ENCODE results near the gene RPGRIP1L. TPM values are rescaled to one million over a fixed set of nuclear protein-coding genes. Genes with fewer than 3 reads are reported as not detected.
A peak's percentile ranks its signal among the peaks of the same experiment; 100 is the strongest.

Gene RPGRIP1L
- polyA plus RNA-seq, 2 of the 4 experiments (the other 2 are of a cell fraction), result 13.0 to 19.6 TPM

DNA sequence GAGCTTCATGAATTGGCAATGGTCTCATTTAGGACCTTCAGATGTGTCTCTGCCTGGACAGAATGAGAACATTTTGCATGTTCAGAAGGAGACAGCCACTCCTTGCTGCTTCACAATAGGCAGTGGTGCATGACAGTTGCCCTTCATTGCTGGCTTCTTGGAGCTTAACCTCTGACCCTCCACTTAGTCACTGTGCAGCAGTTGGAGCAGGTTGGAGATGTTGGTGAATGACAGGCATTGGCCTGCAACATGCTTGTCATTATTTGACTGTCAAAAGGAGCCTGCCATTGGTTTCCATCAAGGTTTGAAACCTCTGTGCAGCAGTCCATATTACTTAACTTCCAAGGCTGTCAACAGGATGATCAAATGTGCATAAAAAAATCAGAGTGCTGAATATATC, 23.0 kb upstream of the RPGRIP1L start:
- POLR2A ChIA-PET, result no interaction called here

DNA sequence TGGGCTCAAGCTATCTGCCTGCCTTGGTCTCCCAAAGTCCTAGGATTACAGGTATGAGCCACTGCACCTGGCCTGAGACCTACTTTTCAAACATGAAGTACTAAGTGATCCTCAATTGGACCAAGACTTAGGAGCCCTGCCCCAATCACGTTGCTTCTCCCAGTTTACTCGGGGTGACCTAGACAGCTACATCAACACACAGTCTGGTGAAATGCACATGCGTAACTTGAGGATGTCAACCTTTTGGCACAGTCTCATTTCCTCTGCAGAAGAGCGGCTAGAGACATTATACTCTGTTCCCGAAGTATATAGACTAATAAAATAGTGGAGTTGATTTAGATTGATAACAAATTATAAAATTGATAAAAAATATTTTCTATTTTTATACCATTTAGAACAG, 17.4 kb upstream of the RPGRIP1L start:
- no peak for ATAC-seq
- DNase-seq (ENCODE audit: low read depth in 1 of 2, low spot score in 1 of 2), result no peak
- no peak for FAIRE-seq
- ChIA-PET POLR2A (no interaction called here), CTCF (no interaction called here)
- WGBS (ENCODE audit: missing lambda C conversion rate), result 83% methylated on average over 5 of the region's 5 CpGs
- Histone ChIP-seq H3K4me1 (peaks cover 6% of the 10 kb centered on the region; the same call in 1 of the 3 replicates), H3K4me2 (no peak overlapping the region), H3K9me3 (no peaks in the 10 kb centered on the region), H3K4me3 (no peak overlapping the region), H3K27ac (no peak overlapping the region)
- TF ChIP-seq HOXA7 (CRISPR knock-in tag; IDR thresholded peaks at IDR 0.05) (no peak), CHD2 (IDR thresholded peaks at IDR 0.05; ENCODE audit: low read length, partially characterized antibody) (no peak), FOXS1 (CRISPR knock-in tag; IDR thresholded peaks at IDR 0.05) (no peak), ZC3H11A (IDR thresholded peaks at IDR 0.05) (no peak), TP53 (CRISPR knock-in tag; IDR thresholded peaks at IDR 0.05) (no peak), MYC (IDR thresholded peaks at IDR 0.05; ENCODE audit: borderline replicate concordance, low read length) (no peak), NR3C1 (IDR thresholded peaks at IDR 0.05) (no peak), KDM1A (IDR thresholded peaks at IDR 0.05; ENCODE audit: low read depth) (no peak)
- TF ChIP-seq, protein P1, sequence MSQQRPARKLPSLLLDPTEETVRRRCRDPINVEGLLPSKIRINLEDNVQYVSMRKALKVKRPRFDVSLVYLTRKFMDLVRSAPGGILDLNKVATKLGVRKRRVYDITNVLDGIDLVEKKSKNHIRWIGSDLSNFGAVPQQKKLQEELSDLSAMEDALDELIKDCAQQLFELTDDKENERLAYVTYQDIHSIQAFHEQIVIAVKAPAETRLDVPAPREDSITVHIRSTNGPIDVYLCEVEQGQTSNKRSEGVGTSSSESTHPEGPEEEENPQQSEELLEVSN (IDR thresholded peaks at IDR 0.05; ENCODE audit: borderline replicate concordance, low read depth), result no peak

More for the DNA sequence above, 23.0 kb upstream of the RPGRIP1L start:
- ATAC-seq (0 out of 6 replicates have a peak, but pooled peaks of 1 of the 2 experiments have one; percentile 30), FAIRE-seq (no peak), DNase-seq (ENCODE audit: low read depth in 1 of 2, low spot score in 1 of 2) (peak in 1 of 2 experiments; percentile 5)
- 0 out of 3 replicates have a peak overlapping the region, but pooled peaks have one; percentile 10 for H3K4me2 ChIP-seq
- CTCF ChIA-PET, result no interaction called here
- peaks cover 27% of the 10 kb centered on the region for H3K4me1 ChIP-seq
- no peaks in the 10 kb centered on the region for H3K9me3 ChIP-seq
- TF ChIP-seq RAD21 (conservative IDR thresholded peaks at IDR 0.05 in 1 of 2, IDR thresholded peaks at IDR 0.05 in 1 of 2) (no peak), EP300 (IDR thresholded peaks at IDR 0.05) (no peak)
- no peak overlapping the region for H3K27ac ChIP-seq
- no peak overlapping the region for H3K4me3 ChIP-seq

DNA sequence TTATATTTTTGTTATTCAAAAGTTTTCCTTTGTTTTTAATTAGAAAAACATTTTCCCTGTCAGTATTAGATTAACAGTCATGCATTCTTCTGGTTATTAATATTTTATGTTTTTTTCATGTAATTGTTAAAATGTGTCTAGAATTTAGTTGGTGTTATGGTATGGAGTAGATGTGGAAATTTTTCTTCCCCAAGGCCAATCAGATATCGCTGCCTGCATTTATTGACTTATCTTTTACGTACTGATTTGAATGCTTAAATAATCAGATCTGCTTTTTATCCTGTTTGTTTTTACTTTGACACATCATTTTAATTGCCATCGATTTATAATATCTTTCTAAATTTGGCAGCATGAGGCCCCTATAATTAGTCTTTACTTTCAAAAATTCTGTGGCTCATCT, 13.9 kb upstream of the RPGRIP1L start:
- Histone ChIP-seq H3K4me2 (no peak overlapping the region), H3K4me3 (no peak overlapping the region), H3K27ac (no peak overlapping the region), H3K9me3 (no peaks in the 10 kb centered on the region), H3K4me1 (peaks cover 9% of the 10 kb centered on the region; the same call in 1 of the 3 replicates)
- ChIA-PET CTCF (no interaction called here), POLR2A (no interaction called here)
- WGBS (ENCODE audit: missing lambda C conversion rate), result 88% methylated on average over 3 of the region's 3 CpGs
- TF ChIP-seq ZC3H11A (IDR thresholded peaks at IDR 0.05), result no peak
- no peak for TF ChIP-seq POLR2A (IDR thresholded peaks at IDR 0.05; ENCODE audit: low read length)
- TF ChIP-seq HOXA7 (CRISPR knock-in tag; IDR thresholded peaks at IDR 0.05), result no peak
- TF ChIP-seq EP300 (IDR thresholded peaks at IDR 0.05), result no peak
- TF ChIP-seq CHD2 (IDR thresholded peaks at IDR 0.05; ENCODE audit: low read length, partially characterized antibody), result no peak
- no peak for TF ChIP-seq POLR2AphosphoS2 (conservative IDR thresholded peaks at IDR 0.05; ENCODE audit: low read length)
- no peak for TF ChIP-seq TP53 (CRISPR knock-in tag; IDR thresholded peaks at IDR 0.05)
- TF ChIP-seq, protein P2, sequence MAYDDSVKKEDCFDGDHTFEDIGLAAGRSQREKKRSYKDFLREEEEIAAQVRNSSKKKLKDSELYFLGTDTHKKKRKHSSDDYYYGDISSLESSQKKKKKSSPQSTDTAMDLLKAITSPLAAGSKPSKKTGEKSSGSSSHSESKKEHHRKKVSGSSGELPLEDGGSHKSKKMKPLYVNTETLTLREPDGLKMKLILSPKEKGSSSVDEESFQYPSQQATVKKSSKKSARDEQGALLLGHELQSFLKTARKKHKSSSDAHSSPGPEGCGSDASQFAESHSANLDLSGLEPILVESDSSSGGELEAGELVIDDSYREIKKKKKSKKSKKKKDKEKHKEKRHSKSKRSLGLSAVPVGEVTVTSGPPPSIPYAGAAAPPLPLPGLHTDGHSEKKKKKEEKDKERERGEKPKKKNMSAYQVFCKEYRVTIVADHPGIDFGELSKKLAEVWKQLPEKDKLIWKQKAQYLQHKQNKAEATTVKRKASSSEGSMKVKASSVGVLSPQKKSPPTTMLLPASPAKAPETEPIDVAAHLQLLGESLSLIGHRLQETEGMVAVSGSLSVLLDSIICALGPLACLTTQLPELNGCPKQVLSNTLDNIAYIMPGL (CRISPR knock-in tag; IDR thresholded peaks at IDR 0.05; ENCODE audit: borderline replicate concordance), result no peak
- TF ChIP-seq GATA3 (IDR thresholded peaks at IDR 0.05; ENCODE audit: borderline replicate concordance), result no peak
- DNase-seq (ENCODE audit: low read depth in 1 of 2, low spot score in 1 of 2), result no peak
- no peak for FAIRE-seq
- ATAC-seq, result no peak

DNA sequence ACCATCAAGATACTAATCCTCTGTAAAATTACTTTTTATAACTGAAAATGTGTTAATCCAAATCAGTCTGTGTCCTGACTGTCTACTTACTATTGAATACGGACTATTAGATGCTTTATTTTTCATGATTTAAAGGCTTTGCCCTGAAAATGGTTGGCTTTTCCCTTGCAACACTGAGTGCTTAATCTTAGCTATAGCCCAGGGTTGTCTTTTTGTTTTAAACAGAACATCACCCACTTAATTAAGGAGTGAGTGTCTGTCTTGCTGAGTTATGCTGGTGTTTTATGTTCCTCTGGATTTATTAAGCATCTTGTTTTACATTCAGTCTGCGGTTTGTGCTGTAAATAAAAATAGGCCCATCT, 11.3 kb upstream of the RPGRIP1L start:
- Histone ChIP-seq H3K4me2 (no peak overlapping the region), H3K27ac (no peak overlapping the region), H3K4me3 (no peak overlapping the region), H3K4me1 (peaks cover 9% of the 10 kb centered on the region; the same call in 1 of the 3 replicates), H3K9me3 (no peaks in the 10 kb centered on the region)
- POLR2A ChIA-PET, result no interaction called here
- ATAC-seq (no peak), DNase-seq (ENCODE audit: low read depth in 1 of 2, low spot score in 1 of 2) (no peak), FAIRE-seq (no peak)
- CTCF ChIA-PET, result interaction anchor here (1.0 to 1.8 kb wide), 2 partner anchors 29 to 177 kb away, joined by 3 to 4 read pairs; no protein-coding TSS in a partner anchor
- 84% methylated on average over 2 of the region's 2 CpGs for WGBS (ENCODE audit: missing lambda C conversion rate)
- TF ChIP-seq, protein P3, sequence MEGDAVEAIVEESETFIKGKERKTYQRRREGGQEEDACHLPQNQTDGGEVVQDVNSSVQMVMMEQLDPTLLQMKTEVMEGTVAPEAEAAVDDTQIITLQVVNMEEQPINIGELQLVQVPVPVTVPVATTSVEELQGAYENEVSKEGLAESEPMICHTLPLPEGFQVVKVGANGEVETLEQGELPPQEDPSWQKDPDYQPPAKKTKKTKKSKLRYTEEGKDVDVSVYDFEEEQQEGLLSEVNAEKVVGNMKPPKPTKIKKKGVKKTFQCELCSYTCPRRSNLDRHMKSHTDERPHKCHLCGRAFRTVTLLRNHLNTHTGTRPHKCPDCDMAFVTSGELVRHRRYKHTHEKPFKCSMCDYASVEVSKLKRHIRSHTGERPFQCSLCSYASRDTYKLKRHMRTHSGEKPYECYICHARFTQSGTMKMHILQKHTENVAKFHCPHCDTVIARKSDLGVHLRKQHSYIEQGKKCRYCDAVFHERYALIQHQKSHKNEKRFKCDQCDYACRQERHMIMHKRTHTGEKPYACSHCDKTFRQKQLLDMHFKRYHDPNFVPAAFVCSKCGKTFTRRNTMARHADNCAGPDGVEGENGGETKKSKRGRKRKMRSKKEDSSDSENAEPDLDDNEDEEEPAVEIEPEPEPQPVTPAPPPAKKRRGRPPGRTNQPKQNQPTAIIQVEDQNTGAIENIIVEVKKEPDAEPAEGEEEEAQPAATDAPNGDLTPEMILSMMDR (IDR thresholded peaks at IDR 0.05), result no peak
- no peak for TF ChIP-seq BHLHE40 (IDR thresholded peaks at IDR 0.05; ENCODE audit: low read depth, low read length)
- TF ChIP-seq, protein P4, sequence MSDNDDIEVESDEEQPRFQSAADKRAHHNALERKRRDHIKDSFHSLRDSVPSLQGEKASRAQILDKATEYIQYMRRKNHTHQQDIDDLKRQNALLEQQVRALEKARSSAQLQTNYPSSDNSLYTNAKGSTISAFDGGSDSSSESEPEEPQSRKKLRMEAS (IDR thresholded peaks at IDR 0.05), result no peak
- TF ChIP-seq FOXS1 (CRISPR knock-in tag; IDR thresholded peaks at IDR 0.05), result no peak
- TF ChIP-seq ESRRA (IDR thresholded peaks at IDR 0.05; ENCODE audit: borderline replicate concordance, low read length), result no peak
- no peak for TF ChIP-seq NR3C1 (IDR thresholded peaks at IDR 0.05)
- TF ChIP-seq EP300 (IDR thresholded peaks at IDR 0.05), result no peak
- no peak for TF ChIP-seq RNF2 (IDR thresholded peaks at IDR 0.05; ENCODE audit: borderline replicate concordance, low read depth)
- TF ChIP-seq KDM5A (IDR thresholded peaks at IDR 0.05), result no peak
- TF ChIP-seq, protein P1 (IDR thresholded peaks at IDR 0.05; ENCODE audit: borderline replicate concordance, low read depth), result no peak
- TF ChIP-seq, protein P5, sequence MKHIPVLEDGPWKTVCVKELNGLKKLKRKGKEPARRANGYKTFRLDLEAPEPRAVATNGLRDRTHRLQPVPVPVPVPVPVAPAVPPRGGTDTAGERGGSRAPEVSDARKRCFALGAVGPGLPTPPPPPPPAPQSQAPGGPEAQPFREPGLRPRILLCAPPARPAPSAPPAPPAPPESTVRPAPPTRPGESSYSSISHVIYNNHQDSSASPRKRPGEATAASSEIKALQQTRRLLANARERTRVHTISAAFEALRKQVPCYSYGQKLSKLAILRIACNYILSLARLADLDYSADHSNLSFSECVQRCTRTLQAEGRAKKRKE (CRISPR knock-in tag; IDR thresholded peaks at IDR 0.05; ENCODE audit: low read depth), result no peak
